T-helper 22 cell (primary cell): ENCODE measurements around the gene OR4F6.
"Not testable (repeated sequence)": the region's sequence is repeated elsewhere in the genome, so short reads cannot be mapped to it uniquely, and the experiment has no call there.

ENCODE experiments used
- DNase-seq: peaks from one replicate; pipeline ENCODE4 v3.0.0-alpha.2; 2020; ENCODE audit warnings: low read depth

Gene OR4F6, protein sequence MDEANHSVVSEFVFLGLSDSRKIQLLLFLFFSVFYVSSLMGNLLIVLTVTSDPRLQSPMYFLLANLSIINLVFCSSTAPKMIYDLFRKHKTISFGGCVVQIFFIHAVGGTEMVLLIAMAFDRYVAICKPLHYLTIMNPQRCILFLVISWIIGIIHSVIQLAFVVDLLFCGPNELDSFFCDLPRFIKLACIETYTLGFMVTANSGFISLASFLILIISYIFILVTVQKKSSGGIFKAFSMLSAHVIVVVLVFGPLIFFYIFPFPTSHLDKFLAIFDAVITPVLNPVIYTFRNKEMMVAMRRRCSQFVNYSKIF

DNA sequence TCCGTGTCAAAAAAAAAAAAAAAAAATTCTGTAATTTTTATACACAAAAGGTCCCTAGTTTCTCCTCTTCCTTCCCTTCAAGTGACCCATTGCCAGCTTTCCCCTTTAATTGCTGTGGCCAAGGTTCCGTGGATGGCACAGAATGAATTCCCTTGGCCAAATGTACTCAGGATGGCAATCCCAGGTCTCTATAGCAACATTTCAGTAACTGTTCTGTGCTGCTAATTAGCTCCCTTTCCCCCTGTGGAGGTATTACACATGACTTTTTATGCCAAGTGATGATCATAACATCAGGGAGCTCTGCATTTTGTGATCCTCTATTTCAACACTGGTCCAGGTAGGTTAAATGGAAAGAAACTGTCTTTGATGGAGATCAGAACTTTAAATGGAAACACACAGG is at the start of gene OR4F6:
TSS of gene OR4F6 (plus strand) at position 301 of the 400 bp plus-strand sequence. CDS start 2,211 bp downstream, outside the sequence.
- no peak for DNase-seq

DNA sequence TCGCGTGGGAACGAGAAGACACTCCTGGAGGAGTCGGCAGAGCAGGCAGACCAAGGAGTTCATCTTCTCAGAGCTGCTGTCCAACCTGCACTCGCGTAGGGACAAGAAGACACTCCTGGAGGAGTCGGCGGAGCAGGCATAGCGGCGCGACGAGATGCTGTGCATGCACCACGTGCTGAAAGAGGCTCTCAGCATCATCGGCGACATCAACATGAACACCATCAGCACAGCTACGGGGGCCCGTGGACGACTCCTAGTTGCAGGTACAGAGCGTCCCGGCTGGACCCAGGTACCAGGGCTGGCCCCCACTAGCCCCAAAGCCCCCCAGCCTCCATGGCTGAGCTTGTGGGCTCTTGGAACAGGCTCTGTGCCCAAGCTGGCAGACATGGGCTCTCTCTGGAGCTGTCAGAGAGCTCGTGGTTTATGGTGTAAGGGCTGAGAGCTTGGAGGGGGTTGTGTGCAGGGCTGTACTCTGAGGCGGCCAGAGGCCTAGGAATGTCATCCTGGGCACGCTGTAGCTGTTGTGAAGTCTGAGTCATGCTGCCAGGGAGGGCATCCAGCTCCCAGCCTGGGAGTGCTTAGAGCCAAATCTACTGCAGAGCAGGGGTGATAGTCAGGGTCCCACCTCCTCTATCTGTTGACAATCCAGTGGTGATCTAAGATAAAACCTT is 38.5 kb upstream of the OR4F6 start:
- DNase-seq = not testable (repeated sequence)

DNA sequence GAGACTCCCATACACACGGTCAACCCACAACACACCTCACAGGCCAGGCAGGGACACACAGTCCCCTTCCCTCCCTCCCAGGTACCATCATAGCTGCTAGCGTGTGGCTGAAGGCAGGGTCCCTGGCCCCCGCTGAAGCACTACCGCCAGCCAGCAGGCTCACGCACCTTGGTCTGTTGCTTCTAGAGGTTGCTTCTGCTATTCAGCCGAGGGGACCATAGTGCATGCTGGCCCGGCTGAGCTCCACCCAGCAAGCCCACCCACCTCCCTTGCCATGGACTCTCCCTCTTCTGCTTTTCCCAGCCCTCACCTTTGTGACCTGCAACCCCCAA is 38.0 kb upstream of the OR4F6 start:
- not testable (repeated sequence) for DNase-seq

DNA sequence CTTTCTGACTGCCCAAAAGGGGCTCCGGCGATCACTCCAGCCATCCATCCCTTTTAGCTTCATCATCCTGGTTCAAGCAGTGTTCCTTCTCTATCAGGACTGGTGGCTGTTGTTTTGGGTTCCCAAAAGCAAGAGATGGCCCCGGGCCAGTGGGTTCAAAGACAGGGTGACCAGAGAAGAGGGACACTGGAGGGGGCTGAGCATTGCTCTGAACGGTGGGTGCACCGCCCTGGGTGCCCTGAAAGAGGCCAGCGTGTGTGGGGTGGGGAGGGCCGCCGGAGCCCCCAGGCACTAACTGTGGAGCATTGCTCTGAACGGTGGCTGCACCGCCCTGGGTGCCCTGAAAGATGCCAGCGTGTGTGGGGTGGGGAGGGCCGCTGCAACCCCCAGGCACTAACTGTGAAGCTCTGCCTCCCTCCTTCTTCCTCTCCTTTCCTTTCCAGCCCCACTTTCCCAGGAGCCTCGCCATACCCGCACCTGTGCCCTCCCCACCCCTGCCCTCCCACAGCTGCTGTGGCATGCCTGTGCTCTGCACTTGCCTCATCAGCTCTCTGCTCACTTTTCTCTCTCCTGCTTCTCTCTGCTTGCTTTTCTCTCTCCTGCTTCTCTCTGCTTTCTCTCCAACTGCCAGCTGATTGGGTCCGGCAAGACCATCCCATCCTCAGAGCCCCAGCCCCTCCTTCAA is 37.4 kb upstream of the OR4F6 start:
- DNase-seq = no peak

DNA sequence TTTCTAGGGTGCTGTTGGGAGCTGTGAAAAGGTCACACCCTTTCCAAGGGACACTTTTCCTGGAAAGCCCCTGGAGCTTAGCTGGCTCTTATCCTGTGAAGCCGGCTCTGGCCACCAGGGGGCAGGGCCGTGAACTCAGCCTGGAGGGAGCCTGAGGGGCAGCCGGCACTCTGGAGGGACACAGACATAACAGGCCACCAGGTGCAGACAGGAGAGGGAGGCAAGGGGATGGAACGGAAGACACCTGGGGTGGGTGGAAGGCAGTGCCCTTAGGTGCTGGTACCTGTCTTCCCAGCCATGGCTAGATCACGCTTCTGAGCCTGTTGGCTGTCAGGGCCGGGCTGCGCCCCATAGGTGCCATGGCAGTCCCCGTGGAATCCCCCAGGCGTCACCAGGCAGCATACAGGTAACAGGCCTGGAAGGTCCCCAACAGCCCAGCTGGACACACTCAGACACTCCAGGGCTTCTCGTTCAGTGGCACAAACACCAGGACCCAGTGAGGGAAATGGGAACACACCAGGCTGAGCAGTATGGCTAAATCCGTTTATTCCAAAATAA is 36.1 kb upstream of the OR4F6 start:
- DNase-seq = not testable (repeated sequence)

DNA sequence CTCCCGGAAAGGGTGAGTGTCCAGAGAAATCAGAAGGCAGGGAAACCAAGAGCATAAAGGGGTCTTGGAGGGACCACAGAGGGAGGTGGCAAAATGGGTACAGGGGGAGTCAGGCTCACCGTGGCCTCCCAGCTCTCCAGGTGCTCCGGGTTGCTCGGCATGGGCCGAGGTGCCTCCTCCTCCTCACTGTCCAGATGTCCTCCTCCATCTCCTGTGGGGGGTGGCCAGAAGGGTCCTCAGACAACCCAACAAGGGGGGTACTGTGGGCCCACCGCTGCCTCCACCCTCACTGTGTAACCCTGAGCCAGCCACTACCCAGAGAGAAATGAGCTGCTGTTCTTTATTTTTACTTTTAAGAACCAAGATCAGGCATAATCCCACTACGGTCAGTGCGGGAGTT is 30.4 kb upstream of the OR4F6 start:
- DNase-seq = no peak

DNA sequence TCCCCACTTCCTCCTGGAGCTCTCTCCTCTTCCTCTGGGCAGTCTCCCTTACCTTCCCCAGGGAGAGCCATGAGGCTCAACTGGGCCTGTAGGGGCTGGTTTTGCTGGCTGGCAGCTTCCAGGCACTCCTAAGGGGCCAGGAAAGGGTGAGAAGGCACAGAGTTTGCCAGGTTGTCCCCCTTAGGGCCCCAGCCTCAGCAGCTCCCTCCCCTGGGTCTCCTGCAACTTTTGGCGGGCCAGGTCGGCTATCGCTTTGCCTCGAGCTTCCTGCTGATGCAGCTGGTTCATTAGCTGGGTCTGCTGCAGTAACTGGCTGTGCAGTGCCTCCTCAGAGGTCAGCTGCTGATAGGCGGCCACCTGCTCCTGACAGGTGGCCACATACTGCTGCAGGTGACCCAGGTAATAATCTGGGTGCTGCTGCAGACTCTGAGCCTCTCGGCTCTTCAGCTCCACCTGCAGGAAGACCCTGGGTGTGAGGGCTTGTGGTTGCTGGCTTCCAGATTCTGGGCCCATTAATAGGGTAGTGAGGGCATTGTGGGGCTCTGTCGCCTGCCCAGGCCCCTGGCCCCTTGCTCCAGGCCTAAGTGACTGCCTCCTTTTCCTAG is 29.7 kb upstream of the OR4F6 start:
- no peak for DNase-seq

DNA sequence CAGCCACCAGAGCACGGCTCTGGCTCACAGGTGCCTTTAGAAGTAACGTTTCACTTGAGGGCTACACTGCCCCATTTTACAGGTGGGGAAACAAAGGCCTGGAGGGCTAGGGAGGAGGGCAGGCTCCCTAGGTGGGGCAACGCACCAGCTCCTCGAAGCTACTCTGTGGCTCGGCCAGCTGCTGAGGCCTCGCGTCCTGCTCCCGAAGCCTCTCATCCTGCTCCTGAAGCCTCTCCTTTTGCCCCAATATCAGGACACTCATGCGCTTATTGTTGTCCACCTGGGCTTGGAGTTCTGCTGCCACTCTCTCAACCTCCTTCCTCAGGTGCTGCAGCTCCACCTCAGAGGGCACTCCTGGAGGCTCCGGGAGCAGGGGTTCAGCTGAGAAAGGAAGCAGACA is 28.2 kb upstream of the OR4F6 start:
- no peak for DNase-seq

DNA sequence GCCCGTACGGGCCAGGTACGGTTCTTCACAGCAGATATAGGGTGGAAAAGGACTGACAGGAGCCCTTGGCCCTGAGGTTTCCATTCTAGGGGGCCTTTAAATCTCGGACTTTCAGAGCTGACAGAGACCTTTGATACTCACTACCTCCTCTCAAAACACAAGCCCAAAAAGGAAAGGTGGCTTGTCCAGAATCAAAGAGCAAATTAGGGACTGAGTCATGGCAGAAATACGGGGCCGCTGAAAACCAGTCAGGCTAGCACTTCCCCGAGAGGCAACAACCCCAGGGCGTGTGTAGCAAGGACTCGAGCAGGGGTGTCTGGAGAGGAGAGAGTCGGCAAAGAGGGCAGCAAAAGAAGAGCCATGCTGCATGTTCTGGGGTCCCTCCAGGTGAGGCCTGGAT is 24.7 kb upstream of the OR4F6 start:
- not testable (repeated sequence) for DNase-seq

DNA sequence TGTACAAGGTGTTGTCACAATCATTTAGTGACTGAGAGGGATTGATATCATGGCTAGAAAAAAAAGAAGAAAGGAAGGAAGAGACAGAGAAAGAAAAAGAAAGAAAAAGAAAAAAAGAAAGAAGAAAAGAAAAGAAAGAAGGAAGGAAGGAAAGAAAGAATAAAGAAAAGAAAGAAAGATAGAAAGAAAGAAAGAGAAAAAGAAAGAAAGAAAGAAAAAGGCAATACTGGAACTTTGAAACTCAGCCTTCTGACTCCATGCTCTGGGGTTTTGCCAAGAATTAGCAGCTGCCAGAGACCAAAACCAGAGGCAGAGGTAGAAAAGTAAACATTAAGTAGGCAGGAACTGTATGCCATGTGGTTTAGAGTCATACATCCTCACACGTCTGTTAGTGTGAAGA is 23.1 kb upstream of the OR4F6 start:
- DNase-seq = not testable (repeated sequence)

DNA sequence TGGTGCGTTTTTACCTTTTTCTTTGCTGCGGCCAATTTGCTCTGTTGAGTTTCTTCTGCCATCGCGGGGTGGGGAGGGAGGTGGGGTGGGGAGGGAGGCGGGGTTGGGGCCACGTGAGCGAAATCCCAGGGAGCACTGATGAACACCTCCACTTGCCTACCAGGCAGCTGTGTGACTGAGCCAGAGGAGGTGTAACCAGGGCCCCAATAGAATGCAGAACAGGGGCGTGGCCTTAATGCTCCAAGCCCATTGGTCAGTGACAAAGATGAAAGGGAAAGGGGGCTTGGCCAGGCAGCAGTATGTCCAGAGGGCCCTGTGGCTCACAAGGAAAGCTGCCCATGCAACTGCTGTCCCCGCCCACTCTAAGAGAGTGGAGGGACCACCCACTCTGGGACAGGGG is 21.4 kb upstream of the OR4F6 start:
- no peak for DNase-seq

DNA sequence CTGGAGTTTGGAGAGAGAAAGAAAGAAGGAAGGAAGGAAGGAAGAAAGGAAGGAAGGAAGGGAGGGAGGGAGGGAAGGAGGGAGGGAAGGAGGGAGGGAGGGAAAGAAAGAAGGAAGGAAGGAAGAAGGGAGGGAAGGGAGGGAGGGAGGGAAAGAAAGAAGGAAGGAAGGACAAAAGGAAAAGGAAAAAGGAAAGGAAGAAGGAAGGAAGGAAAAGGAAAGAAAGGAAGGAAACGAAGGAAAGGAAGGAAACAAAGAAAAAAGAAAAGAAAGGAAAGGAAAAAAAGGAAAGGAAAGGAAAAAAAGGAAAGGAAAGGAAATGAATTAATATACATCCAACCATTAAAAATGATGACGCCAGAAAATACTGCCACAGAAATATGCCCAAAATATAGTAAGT is 18.7 kb upstream of the OR4F6 start:
- no peak for DNase-seq

DNA sequence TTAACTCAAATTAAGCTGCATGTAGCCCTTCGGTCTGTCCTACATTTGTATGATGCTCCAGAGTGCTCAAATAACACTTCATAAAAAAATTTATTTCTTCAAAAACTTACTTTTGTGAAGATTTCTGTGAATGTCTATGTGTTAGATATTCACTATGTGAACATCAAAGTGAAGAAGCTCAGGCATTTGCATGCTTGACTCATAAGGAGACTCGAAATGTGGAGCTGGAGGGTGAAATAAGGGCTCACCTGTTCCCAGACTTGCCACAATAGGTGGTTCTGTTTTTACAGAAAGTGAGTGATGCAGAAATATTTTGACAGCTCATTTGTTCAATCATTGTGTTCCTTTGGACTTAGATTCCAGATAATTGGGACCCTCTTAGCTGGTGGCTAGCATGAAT is 16.9 kb upstream of the OR4F6 start:
- DNase-seq = not testable (repeated sequence)

DNA sequence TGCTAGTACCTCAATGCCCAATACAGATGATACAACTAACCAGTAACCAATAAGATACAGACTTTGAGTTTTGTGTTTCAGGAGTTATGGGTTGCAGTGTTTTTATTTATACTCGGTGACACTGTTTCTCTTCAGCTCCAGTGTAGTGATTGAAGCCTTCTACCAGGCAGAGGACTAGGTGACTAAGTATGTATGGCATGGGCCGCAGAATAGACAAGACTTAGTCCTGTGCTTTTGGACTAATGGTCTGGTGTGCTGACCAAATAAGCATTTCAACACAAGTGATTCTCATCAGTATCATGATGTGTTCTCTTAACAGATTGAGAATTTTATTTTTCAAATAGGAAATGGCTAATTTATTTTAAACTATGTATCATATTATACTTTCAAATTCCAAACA is 15.3 kb upstream of the OR4F6 start:
- not testable (repeated sequence) for DNase-seq

DNA sequence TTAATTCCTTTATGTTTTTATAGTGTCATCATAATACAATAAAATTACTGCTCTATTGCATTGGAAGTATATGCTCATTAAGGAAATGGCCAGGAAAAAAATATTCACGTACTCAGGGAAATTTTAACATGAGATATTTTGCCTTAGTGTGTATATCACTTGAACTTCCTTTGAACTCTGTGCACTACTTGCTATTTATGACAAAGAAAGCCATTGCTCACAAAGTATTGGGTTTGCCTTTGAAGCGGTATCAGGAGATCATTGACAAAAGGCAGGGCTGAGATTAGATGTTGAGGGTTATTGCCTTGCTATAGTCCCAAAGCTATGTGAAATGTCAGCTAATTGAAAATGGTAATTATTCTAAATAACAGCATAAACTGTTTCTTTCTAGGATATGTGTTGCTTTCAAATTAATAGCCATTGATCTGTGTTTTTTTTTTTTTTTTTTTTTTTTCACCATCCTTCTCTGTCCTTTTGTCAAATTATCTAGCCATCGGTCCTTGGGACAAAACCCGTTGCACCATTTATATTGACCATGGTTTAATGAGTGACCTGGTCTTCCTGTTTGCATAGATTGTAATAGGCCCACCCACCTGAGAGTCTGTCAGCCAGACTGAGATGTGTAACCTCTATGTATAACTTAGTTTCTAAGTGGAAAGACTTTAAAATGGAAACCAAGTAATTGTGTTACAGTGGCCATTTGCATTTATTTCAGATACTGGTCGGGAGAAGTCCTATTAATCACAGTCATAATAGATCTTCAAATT is 14.6 kb upstream of the OR4F6 start:
- DNase-seq = not testable (repeated sequence)

DNA sequence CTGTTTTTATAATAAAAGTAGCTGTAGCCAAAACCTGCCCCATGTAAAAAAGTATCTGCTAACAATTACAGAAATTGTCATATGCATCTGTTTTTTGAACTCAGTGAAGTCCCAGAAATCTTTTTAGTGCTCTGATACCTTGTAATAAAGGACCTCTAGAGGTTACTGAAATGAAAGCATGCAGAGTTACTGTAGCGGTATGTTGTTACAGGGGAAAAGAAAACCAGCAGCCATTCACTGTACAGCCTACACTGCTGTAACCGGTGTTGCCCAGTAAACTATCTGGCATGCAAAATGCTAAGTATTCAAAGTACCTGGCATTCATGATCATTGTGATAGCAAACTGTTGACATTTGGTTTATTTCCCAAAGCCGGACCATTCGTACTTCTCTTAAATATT is 12.6 kb upstream of the OR4F6 start:
- DNase-seq = not testable (repeated sequence)

DNA sequence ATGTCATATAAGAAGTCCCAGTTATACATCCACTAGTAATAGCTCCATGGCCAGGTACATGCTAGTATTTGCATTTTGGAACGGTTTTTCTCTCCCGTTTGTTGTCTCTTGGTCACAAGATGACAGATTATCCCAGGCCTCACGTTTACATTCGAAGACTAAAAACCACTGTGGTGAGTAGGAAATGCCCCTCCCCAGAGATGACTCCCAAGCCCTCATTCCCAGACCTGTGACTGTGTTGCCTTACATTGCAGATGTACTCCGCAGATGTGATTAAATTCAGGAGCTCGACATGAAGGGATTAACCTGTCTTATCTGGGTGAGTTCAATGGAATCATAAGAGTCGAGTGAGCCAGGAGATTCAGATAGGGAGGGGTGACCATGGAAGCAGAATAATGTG is 9.3 kb upstream of the OR4F6 start:
- DNase-seq = not testable (repeated sequence)

DNA sequence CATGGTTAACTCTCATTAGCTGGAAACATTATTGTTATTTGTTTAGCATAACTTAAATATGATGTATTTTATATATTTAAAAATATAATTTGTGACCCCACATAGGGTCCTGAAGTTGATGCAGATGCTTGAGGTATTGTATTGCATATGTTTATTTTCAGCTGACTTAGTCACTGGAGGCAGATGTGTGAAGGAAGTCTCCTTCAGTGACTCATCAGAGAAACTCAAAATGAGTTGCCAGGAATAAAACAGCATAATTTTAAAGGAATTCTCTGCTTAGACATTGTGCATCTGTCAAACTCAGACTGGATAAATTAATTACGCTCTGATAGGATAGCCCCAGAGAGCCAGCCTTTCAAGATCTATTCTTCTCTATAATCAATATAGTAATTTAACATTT is 7.9 kb upstream of the OR4F6 start:
- DNase-seq = no peak

DNA sequence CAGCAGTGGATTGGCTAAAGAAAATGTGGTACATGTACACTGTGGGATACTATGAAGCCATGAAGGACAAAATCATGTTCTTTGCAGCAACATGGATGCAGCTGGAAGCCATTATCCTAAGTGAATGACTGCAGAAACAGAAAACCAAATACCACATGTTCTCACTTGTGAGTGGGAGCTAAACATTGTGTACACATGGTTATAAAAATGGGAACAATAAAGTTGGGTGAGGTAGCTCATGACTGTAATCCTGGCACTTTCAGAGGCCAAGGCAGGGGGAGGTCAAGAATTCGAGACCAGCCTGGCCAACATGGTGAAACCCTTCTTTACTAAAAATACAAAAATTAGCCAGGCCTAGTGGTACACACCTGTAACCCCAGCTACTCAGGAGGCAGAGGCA is 3.6 kb upstream of the OR4F6 start:
- DNase-seq = no peak

DNA sequence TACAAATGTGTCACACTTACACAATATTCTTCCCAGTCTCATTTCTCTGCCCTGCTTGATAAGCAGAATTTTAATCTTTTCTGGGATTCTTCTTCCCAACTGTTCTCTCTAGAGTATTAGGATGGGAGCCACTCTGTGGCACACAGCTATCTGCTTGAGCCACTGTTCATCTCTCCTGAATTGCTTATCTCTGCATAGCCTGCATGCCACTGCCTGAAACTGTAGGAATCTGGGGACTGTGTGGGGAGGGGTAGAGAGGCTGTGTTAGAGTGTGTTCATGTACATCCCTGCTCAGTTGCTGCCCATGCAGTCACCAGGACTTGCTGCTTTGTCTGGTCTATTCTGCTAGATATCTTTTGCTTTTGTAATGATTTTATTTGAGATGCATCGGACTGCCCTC is 2.3 kb upstream of the OR4F6 start:
- no peak for DNase-seq

DNA sequence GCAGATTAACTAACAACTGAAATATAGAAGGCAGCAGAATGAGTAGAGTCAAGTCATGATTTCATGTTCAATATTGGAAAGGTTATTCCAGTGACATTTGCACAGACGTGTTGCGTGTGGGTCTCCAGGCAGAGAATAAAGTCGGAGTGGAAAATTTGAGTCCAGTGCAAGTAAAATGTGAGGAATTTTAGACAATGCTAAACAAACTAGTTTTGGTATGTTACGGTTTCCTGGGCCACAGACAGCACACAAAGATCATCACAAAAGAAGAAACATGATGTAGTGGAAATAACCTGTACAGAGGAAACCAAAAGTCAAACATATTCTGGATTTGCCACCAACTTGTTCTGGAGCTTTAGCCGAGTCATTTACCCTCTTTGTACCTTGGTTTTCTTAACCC is 367 bp downstream of the OR4F6 start:
- no peak for DNase-seq

DNA sequence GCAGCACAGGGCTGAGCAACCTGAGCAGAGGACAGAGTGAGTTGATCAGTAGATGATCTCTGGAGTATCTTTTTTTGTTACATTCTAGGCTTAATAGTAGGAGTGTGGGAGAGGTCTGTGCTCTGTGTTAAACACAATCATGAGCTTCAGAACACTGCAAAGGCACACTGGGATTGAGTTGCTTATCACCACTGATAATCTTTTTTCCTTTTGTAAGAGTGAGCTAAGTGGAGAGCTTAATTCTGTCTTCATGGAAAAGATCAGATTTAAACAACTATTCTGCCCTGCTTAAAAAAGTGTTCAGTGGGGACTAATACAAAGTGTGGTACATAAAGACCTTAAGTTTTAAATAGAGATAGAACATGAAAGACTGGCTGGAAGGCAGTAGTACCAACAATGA is 1.1 kb downstream of the OR4F6 start:
- DNase-seq = no peak
